H1 (cell line): Measurements from ENCODE around the gene ARHGAP42.

Experiments used
- MAFK ChIP-seq: IDR thresholded peaks from 2 replicates; pipeline ENCODE4 v1.6.1; 2012; ENCODE audit warnings: low read depth, mild to moderate bottlenecking, improper control_type of control experiment, low read length
- POLR2A ChIP-seq, 2 experiments: IDR thresholded peaks; 1 replicate in 1 of 2; 2 replicates in 1 of 2; pipeline ENCODE4 v1.6.1; 2011; ENCODE audit warnings: low read depth in 2 of 2, low read length in 2 of 2, mild to moderate bottlenecking in 2 of 2; ENCODE audit errors: control extremely low read depth in 1 of 2
- POLR2AphosphoS5 ChIP-seq: IDR thresholded peaks from 2 replicates; pipeline ENCODE4 v1.6.1; 2011; ENCODE audit warnings: low read depth, low read length

GRCh38 chr11:100674212-100674611, 12.9 kb upstream of the ARHGAP42 start:
- TF ChIP-seq POLR2A (IDR thresholded peaks at IDR 0.05; ENCODE audit: control extremely low read depth in 1 of 2, low read depth in 2 of 2, low read length in 2 of 2) (no peak), POLR2AphosphoS5 (no peak), MAFK (no peak)
